Liver (tissue), 3 donors: ENCODE data around the gene STRA6.

Source experiments
- FOXA1 ChIP-seq: IDR thresholded peaks from 2 replicates; pipeline ENCODE4 v1.6.1; 2016; ENCODE audit warnings: antibody characterized with exemption
- HNF4A ChIP-seq, 2 donors: conservative IDR thresholded peaks; 2 replicates each; pipeline ENCODE4 v1.6.1; 2016; ENCODE audit warnings: antibody characterized with exemption in 2 of 2, mild to moderate bottlenecking in 2 of 2
- NR2F2 ChIP-seq: IDR thresholded peaks from 2 replicates; pipeline ENCODE4 v1.6.1; 2016; ENCODE audit warnings: antibody characterized with exemption
- RAD21 ChIP-seq, 2 donors: IDR thresholded peaks; 2 replicates each; pipeline ENCODE4 v1.6.1; 2016; ENCODE audit warnings: antibody characterized with exemption in 2 of 2, mild to moderate bottlenecking in 2 of 2
- TAF1 ChIP-seq: conservative IDR thresholded peaks from 2 replicates; pipeline ENCODE4 v1.6.1; 2016; ENCODE audit warnings: antibody characterized with exemption, mild to moderate bottlenecking
- YY1 ChIP-seq: IDR thresholded peaks from 2 replicates; pipeline ENCODE4 v1.6.1; 2016; ENCODE audit warnings: antibody characterized with exemption, mild to moderate bottlenecking
- TF ChIP-seq, protein P1 (sequence below): IDR thresholded peaks from 2 replicates; pipeline ENCODE4 v1.6.1; 2016; ENCODE audit warnings: antibody characterized with exemption
- TF ChIP-seq, protein P2 (sequence below): fragments of 150-350 bp; IDR thresholded peaks from 2 replicates; pipeline ENCODE4 v1.5.1; 2017; ENCODE audit warnings: improper control_type of control experiment, low read depth, low read length; ENCODE audit not compliant: missing input control
- TF ChIP-seq, protein P3 (sequence below): IDR thresholded peaks from 2 replicates; pipeline ENCODE4 v1.6.1; 2016; ENCODE audit warnings: antibody characterized with exemption, mild to moderate bottlenecking
- donor health status: healthy.
- donor health status: healthy.

DNA sequence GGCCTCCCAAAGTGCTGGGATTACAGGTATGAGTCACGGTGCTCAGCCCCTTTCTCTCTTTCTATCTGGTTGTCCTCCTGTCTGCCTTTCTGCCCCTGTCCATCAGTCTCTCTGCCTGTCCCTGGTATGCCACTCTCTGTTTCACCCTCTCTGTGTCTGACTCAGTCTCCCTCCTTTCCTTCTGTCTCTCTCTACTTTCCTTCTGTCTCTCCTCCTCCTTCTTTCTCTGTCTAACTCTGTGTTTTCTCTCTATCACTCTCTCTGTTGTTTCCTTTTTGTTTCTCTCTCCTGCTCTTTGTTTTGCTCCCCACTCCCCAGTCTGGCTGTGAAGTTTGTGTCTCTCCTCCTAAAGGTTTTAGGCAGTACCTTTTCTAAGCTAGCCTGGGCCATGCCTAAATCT, 9.1 kb upstream of the STRA6 start:
- TF ChIP-seq, protein P1, sequence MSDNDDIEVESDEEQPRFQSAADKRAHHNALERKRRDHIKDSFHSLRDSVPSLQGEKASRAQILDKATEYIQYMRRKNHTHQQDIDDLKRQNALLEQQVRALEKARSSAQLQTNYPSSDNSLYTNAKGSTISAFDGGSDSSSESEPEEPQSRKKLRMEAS = no peak
- no peak for TF ChIP-seq RAD21 (IDR thresholded peaks at IDR 0.05)
- TF ChIP-seq, protein P2, sequence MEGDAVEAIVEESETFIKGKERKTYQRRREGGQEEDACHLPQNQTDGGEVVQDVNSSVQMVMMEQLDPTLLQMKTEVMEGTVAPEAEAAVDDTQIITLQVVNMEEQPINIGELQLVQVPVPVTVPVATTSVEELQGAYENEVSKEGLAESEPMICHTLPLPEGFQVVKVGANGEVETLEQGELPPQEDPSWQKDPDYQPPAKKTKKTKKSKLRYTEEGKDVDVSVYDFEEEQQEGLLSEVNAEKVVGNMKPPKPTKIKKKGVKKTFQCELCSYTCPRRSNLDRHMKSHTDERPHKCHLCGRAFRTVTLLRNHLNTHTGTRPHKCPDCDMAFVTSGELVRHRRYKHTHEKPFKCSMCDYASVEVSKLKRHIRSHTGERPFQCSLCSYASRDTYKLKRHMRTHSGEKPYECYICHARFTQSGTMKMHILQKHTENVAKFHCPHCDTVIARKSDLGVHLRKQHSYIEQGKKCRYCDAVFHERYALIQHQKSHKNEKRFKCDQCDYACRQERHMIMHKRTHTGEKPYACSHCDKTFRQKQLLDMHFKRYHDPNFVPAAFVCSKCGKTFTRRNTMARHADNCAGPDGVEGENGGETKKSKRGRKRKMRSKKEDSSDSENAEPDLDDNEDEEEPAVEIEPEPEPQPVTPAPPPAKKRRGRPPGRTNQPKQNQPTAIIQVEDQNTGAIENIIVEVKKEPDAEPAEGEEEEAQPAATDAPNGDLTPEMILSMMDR = no peak
- TF ChIP-seq TAF1 = no peak
- TF ChIP-seq, protein P3, sequence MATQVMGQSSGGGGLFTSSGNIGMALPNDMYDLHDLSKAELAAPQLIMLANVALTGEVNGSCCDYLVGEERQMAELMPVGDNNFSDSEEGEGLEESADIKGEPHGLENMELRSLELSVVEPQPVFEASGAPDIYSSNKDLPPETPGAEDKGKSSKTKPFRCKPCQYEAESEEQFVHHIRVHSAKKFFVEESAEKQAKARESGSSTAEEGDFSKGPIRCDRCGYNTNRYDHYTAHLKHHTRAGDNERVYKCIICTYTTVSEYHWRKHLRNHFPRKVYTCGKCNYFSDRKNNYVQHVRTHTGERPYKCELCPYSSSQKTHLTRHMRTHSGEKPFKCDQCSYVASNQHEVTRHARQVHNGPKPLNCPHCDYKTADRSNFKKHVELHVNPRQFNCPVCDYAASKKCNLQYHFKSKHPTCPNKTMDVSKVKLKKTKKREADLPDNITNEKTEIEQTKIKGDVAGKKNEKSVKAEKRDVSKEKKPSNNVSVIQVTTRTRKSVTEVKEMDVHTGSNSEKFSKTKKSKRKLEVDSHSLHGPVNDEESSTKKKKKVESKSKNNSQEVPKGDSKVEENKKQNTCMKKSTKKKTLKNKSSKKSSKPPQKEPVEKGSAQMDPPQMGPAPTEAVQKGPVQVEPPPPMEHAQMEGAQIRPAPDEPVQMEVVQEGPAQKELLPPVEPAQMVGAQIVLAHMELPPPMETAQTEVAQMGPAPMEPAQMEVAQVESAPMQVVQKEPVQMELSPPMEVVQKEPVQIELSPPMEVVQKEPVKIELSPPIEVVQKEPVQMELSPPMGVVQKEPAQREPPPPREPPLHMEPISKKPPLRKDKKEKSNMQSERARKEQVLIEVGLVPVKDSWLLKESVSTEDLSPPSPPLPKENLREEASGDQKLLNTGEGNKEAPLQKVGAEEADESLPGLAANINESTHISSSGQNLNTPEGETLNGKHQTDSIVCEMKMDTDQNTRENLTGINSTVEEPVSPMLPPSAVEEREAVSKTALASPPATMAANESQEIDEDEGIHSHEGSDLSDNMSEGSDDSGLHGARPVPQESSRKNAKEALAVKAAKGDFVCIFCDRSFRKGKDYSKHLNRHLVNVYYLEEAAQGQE = no peak
- TF ChIP-seq YY1 = no peak
- TF ChIP-seq HNF4A (conservative IDR thresholded peaks at IDR 0.05) = no peak
- no peak for TF ChIP-seq FOXA1
- no peak for TF ChIP-seq NR2F2
